GM23248 (cell line): Measurements from ENCODE around the gene RAB9A. TPM values are rescaled to one million over a fixed set of nuclear protein-coding genes. Genes with fewer than 3 reads are reported as not detected.
A peak's percentile ranks its signal among the peaks of the same experiment; 100 is the strongest.
"Not testable (repeated sequence)": the region's sequence is repeated elsewhere in the genome, so short reads cannot be mapped to it uniquely, and the experiment has no call there.

Source experiments
- DNase-seq: peaks from one replicate; pipeline ENCODE4 v3.0.0-alpha.2; 2015
- H2AFZ ChIP-seq: fragments of 200-600 bp; sonication (generic); 2 replicates; pipeline ENCODE4 v1.6.1; 2016; ENCODE audit warnings: antibody characterized with exemption
- H3F3A ChIP-seq: fragments of 200-600 bp; sonication (generic); 2 replicates; pipeline ENCODE4 v1.6.1; 2016; ENCODE audit warnings: mild to moderate bottlenecking, antibody characterized with exemption, mixed run types; ENCODE audit not compliant: insufficient read depth
- H3K27ac ChIP-seq: fragments of 200-600 bp; sonication (generic); 2 replicates; pipeline ENCODE4 v1.5.1; 2016; ENCODE audit warnings: mild to moderate bottlenecking
- H3K27me3 ChIP-seq: fragments of 200-600 bp; sonication (generic); replicated peaks from 2 replicates; pipeline ENCODE4 v1.6.1; 2016; ENCODE audit warnings: mild to moderate bottlenecking; ENCODE audit not compliant: insufficient read depth
- H3K36me3 ChIP-seq: fragments of 200-600 bp; sonication (generic); 2 replicates; pipeline ENCODE4 v1.6.1; 2016; ENCODE audit warnings: low read depth, mild to moderate bottlenecking
- H3K4me1 ChIP-seq: fragments of 200-600 bp; sonication (generic); 2 replicates; pipeline ENCODE4 v1.6.1; 2016; ENCODE audit warnings: mild to moderate bottlenecking; ENCODE audit not compliant: insufficient read depth
- H3K4me2 ChIP-seq: fragments of 200-600 bp; sonication (generic); one replicate; pipeline ENCODE4 v1.6.1; 2016; ENCODE audit warnings: mild to moderate bottlenecking; ENCODE audit not compliant: unreplicated experiment
- H3K4me3 ChIP-seq: fragments of 200-600 bp; sonication (generic); 2 replicates; pipeline ENCODE4 v1.5.1; 2016; ENCODE audit warnings: mild to moderate bottlenecking
- H3K79me2 ChIP-seq: fragments of 200-600 bp; sonication (generic); 2 replicates; pipeline ENCODE4 v1.6.1; 2016; ENCODE audit warnings: mild to moderate bottlenecking; ENCODE audit not compliant: insufficient read depth
- H3K9ac ChIP-seq: fragments of 200-600 bp; sonication (generic); 2 replicates; pipeline ENCODE4 v1.6.1; 2016; ENCODE audit warnings: mild to moderate bottlenecking
- H3K9me2 ChIP-seq: fragments of 200-600 bp; sonication (generic); 2 replicates; pipeline ENCODE4 v1.6.1; 2016; ENCODE audit warnings: mixed run types, mild to moderate bottlenecking, moderate library complexity; ENCODE audit not compliant: insufficient read depth
- H3K9me3 ChIP-seq: fragments of 200-600 bp; sonication (generic); one replicate; pipeline ENCODE4 v1.6.1; 2017; ENCODE audit warnings: low read depth
- H4K20me1 ChIP-seq: fragments of 200-600 bp; sonication (generic); 2 replicates; pipeline ENCODE4 v1.6.0; 2016; ENCODE audit not compliant: insufficient read depth
- EZH2 ChIP-seq: fragments of 200-600 bp; sonication (generic); IDR thresholded peaks from 2 replicates; pipeline ENCODE4 v1.6.1; 2018; ENCODE audit warnings: antibody characterized with exemption, mild to moderate bottlenecking; ENCODE audit not compliant: insufficient read depth, poor library complexity, severe bottlenecking
- EZH2phosphoT487 ChIP-seq: fragments of 200-600 bp; sonication (generic); IDR thresholded peaks from 2 replicates; pipeline ENCODE4 v1.6.1; 2018; ENCODE audit warnings: antibody characterized with exemption, moderate library complexity, mild to moderate bottlenecking, low read depth; ENCODE audit not compliant: insufficient read depth
- WGBS, 2 experiments: methylation state at CpG; one replicate each; pipeline ENCODE4 v1.1.6; 2015 to 2017; ENCODE audit warnings: low lambda C conversion rate in 2 of 2, low coverage in 1 of 2; ENCODE audit errors: missing lambda C conversion rate in 2 of 2; 5-methylcytosine and 5-hydroxymethylcytosine counted together
- in situ Hi-C: fragments of 300-500 bp; cut with MboI; formaldehyde crosslinking; loops from 2 replicates; pipeline ENCODE4 v1.15.0; 2020
- polyA plus RNA-seq: library from polyadenylated mRNA; unstranded; fragments of >200 nt; fragmentation: Nextera tagmentation; extraction: Ambion mirVana; gene quantifications from 2 replicates; pipeline ENCODE4 v1.2.1, GENCODE V29; 2016
- total RNA-seq: library from RNA; depleted of rRNA; stranded (reverse); fragments of >200 nt; shearing (Covaris generic); gene quantifications from 2 replicates; pipeline ENCODE4 v1.2.3, GENCODE V29; 2014; rRNA removed

RAB9A gene, protein sequence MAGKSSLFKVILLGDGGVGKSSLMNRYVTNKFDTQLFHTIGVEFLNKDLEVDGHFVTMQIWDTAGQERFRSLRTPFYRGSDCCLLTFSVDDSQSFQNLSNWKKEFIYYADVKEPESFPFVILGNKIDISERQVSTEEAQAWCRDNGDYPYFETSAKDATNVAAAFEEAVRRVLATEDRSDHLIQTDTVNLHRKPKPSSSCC
- total RNA-seq (18.6 and 38.9 TPM in 2 replicates), polyA plus RNA-seq (38.9 and 40.4 TPM in 2 replicates)

DNA sequence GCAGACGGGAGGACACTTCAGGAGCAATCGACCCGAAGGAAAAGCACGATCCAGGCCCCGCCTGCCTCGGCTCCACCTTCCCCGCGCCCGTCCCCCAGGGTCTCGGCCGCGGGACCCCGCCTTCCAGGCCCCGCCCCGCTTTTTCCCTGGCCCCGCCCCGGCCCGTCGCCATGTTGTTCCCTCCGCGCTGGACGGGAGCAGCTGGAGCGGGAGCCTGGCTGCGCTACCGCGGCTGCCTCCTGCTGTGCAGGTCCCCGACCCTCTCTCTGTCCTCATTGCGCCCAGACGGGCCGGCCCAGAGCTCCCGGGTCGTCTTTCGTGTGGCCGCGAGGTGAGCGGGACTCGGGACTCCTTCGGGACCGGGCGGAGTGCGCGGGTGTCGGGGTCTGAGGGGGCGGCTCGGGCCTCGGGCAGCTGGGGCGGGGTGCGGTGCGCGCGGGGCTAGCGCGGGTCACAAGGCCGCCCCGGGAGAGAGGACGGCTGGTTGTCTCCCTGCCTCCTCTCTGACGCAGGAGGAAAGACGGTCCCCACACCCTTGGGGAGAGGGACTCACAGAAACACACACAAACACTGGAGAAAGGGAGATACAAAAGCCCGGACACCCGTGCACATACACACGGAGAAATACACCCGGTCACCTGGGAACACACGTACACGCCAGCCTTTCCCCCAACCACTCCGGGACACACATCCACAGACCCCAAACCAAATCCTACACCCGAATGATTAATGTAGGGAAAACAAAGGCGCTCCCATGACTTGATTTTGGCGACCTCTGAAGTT, at the start of gene RAB9A:
Gene RAB9A, plus strand, starts transcription at position 171 of the 783 bp plus-strand sequence. CDS start 19,619 bp downstream, outside the sequence.
- Histone ChIP-seq H3K9me2 (no peaks in the 10 kb centered on the region), H3K36me3 (no peaks in the 10 kb centered on the region), H3K27me3 (no peaks in the 10 kb centered on the region), H3K4me3 (peak within 1 kb of the TSS; percentile 97), H3K9ac (peak within 1 kb of the TSS; percentile 100), H2AFZ (peak within 1 kb of the TSS; percentile 79), H3F3A (peaks cover 6% of the 10 kb centered on the region; the same call in 1 of the 2 replicates), H3K9me3 (no peaks in the 10 kb centered on the region), H3K4me1 (peaks cover 24% of the 10 kb centered on the region), H3K79me2 (peaks cover 52% of the 10 kb centered on the region), H3K4me2 (peak within 1 kb of the TSS; percentile 88), H4K20me1 (no peaks in the 10 kb centered on the region), H3K27ac (peak within 1 kb of the TSS; percentile 97)
- DNase-seq = peak; percentile 84
- WGBS, 2 experiments = 2 to 5% methylated on average over 8 to 38 of the region's 68 CpGs
- TF ChIP-seq EZH2 (no peak), EZH2phosphoT487 (no peak)
- in situ Hi-C loops = no loop called here

DNA sequence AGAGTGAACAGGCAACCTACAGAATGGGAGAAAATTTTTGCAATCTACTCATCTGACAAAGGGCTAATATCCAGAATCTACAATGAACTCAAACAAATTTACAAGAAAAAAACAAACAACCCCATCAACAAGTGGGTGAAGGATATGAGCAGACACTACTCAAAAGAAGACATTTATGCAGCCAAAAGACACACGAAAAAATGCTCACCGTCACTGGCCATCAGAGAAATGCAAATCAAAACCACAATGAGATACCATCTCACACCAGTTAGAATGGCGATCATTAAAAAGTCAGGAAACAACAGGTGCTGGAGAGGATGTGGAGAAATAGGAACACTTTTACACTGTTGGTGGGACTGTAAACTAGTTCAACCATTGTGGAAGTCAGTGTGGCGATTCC, 47.2 kb upstream of the RAB9A start:
- H3K27me3 ChIP-seq, H3K4me1 ChIP-seq, H3F3A ChIP-seq, H3K9ac ChIP-seq, H3K79me2 ChIP-seq, H3K9me2 ChIP-seq, DNase-seq, H4K20me1 ChIP-seq, H3K4me3 ChIP-seq, in situ Hi-C loops, H3K36me3 ChIP-seq, H2AFZ ChIP-seq, H3K4me2 ChIP-seq, H3K9me3 ChIP-seq, H3K27ac ChIP-seq: not testable (repeated sequence)
- 54 to 64% methylated on average over 2 of the region's 4 CpGs for WGBS, 2 experiments

DNA sequence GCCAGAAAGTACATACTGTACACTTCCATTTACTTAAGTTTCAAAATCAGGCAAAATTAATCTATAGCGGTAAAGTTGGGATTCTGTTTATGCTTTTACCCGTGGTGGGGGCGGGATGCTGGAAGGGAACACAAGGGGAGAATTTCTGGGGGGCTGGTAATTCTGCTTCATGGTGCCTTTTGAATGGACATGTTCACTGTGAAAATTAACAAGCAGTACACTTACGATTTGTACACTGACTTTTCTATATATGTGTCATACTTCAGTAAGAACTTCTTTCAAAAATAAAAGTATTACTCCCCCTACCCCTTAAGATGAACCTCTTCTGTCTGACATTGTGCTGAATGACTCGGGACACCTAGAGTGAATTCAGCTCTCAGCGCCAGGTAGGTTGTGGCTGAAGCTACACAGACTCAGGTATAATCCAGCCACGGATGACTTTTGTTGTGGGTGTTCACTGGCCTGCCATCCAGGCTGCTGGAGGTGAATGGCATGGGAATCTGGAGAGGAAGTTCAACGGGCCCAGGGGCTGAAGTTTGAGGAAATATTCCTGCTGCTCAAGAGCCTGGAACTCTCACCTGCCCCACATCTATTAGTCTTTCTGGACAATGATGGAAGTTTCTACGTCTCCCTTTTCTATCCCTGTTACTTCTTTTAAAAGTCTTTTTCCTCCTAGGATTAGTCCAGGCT, 43.3 kb upstream of the RAB9A start:
- in situ Hi-C loops = loop anchor here (5.0 kb wide), 1 partner anchor 133 kb away; no protein-coding TSS in a partner anchor
- H4K20me1 ChIP-seq = no peaks in the 10 kb centered on the region
- no peak overlapping the region for H3K4me2 ChIP-seq
- no peaks in the 10 kb centered on the region for H3K79me2 ChIP-seq
- H3K9me2 ChIP-seq = no peaks in the 10 kb centered on the region
- H3K27ac ChIP-seq = no peak overlapping the region
- 0 out of 2 replicates have a peak, but pooled peaks cover 7% of the 10 kb centered on the region for H3K4me1 ChIP-seq
- TF ChIP-seq EZH2phosphoT487 (no peak), EZH2 (no peak)
- H3K27me3 ChIP-seq = no peaks in the 10 kb centered on the region
- 53 to 54% methylated on average over 9 of the region's 9 CpGs for WGBS, 2 experiments
- no peak for DNase-seq
- H3K9me3 ChIP-seq = no peaks in the 10 kb centered on the region
- no peaks in the 10 kb centered on the region for H3K36me3 ChIP-seq
- peaks cover 10% of the 10 kb centered on the region; the same call in 1 of the 2 replicates for H3F3A ChIP-seq
- H3K9ac ChIP-seq = no peak overlapping the region
- H2AFZ ChIP-seq = peak overlapping the region; percentile 65
- no peak overlapping the region for H3K4me3 ChIP-seq

DNA sequence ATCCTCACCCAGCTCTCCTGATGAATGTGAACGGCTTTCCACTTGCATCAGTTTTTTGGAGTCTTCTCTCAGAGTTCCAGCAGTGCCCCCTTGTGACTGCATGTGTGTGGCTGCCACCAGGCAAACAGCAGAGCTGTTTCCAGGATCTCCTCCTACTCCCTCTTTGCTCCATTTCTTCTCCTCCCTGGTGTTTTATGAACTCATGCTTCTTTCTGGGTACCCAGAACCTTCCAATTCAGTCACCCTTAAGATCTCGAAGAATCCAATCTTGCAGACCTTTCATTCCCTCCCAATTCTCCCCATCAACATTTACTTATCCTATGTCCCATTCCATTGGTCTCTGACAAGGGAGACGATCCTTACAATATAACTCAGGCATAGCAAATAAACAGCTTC, 42.8 kb upstream of the RAB9A start:
- H2AFZ ChIP-seq = peak overlapping the region; percentile 65; the same call in 1 of the 2 replicates
- no peaks in the 10 kb centered on the region for H3K9me3 ChIP-seq
- WGBS, 2 experiments = 29 to 39% methylated on average over 3 of the region's 3 CpGs
- no peaks in the 10 kb centered on the region for H4K20me1 ChIP-seq
- no peak overlapping the region for H3K27ac ChIP-seq
- in situ Hi-C loops = loop anchor here (5.0 kb wide), 1 partner anchor 134 kb away; no protein-coding TSS in a partner anchor
- no peaks in the 10 kb centered on the region for H3K27me3 ChIP-seq
- no peak overlapping the region for H3K9ac ChIP-seq
- H3K4me2 ChIP-seq = no peak overlapping the region
- TF ChIP-seq EZH2phosphoT487 (no peak), EZH2 (no peak)
- H3K4me3 ChIP-seq = no peak overlapping the region
- H3F3A ChIP-seq = peaks cover 11% of the 10 kb centered on the region; the same call in 1 of the 2 replicates
- DNase-seq = peak; percentile 77
- peaks cover 10% of the 10 kb centered on the region; the same call in 1 of the 2 replicates for H3K4me1 ChIP-seq
- no peaks in the 10 kb centered on the region for H3K79me2 ChIP-seq
- H3K9me2 ChIP-seq = no peaks in the 10 kb centered on the region
- H3K36me3 ChIP-seq = no peaks in the 10 kb centered on the region
